ENCODE measurements around the gene AGRN.
"Not testable (repeated sequence)": the region's sequence is repeated elsewhere in the genome, so short reads cannot be mapped to it uniquely, and the experiment has no call there.

The AGRN gene

GRCh38 chr1:1055841-1056736 lies 36.2 kb downstream of the AGRN start:
- no peak for DNase-seq

- DNase-seq, result not testable (repeated sequence)
Observed at GRCh38 chr1:1057769-1058087, 37.8 kb downstream of the AGRN start.

- no peak for DNase-seq
Observed at GRCh38 chr1:1058088-1058905, 38.4 kb downstream of the AGRN start.

GRCh38 chr1:1058921-1059493 lies 39.1 kb downstream of the AGRN start:
- DNase-seq, result no peak

GRCh38 chr1:1059494-1060280 lies 39.8 kb downstream of the AGRN start:
- DNase-seq, result peak; percentile 93

GRCh38 chr1:1060281-1061000 lies 40.5 kb downstream of the AGRN start:
- DNase-seq, result no peak

- DNase-seq, result no peak
Observed at GRCh38 chr1:1061682-1062345, 41.9 kb downstream of the AGRN start.

GRCh38 chr1:1062348-1063163 lies 42.6 kb downstream of the AGRN start:
- DNase-seq, result no peak

- DNase-seq, result no peak
Observed at GRCh38 chr1:1063261-1063944, 43.5 kb downstream of the AGRN start.

- DNase-seq, result peak; percentile 88
Observed at GRCh38 chr1:1063945-1064831, 44.3 kb downstream of the AGRN start.

GRCh38 chr1:1065265-1065939 lies 45.5 kb downstream of the AGRN start:
- DNase-seq, result no peak

- DNase-seq, result not testable (repeated sequence)
Observed at GRCh38 chr1:1065940-1066304, 46.0 kb downstream of the AGRN start.

GRCh38 chr1:1066403-1067283 lies 46.7 kb downstream of the AGRN start:
- peak; percentile 37 for DNase-seq

GRCh38 chr1:1067284-1067859 lies 47.5 kb downstream of the AGRN start:
- no peak for DNase-seq

GRCh38 chr1:1067860-1068516 lies 48.1 kb downstream of the AGRN start:
- DNase-seq, result no peak

- DNase-seq, result peak; percentile 50
Observed at GRCh38 chr1:1068517-1069055, 48.7 kb downstream of the AGRN start.

Measured in activated naive CD4-positive, alpha-beta T cell treated with anti-CD3 and anti-CD28 coated beads, Interleukin-2, amount 50 U/mL, for 16 hours (primary cell).